Aorta (tissue), 5 donors: ENCODE measurements around the gene MGAT4C. TPM values are rescaled to one million over a fixed set of nuclear protein-coding genes. Genes with fewer than 3 reads are reported as not detected.

ENCODE experiments used
- ATAC-seq: fragments of 200-7000 bp; cut with Tn5 transposase; one replicate; pipeline ENCODE4 v1.9.1; 2022; ENCODE audit warnings: moderate library complexity; ENCODE audit not compliant: low FRiP score
- DNase-seq, 2 donors: peaks; one replicate each; pipeline ENCODE4 v3.0.0-alpha.2; 2020
- H3K27ac ChIP-seq, 2 donors: one replicate each; pipeline ENCODE4 v1.5.1; 2013; ENCODE audit warnings: low read length in 2 of 2, mild to moderate bottlenecking in 2 of 2, moderate library complexity in 2 of 2, control low read depth in 1 of 2, inconsistent platforms in 1 of 2, low read depth in 1 of 2
- H3K27me3 ChIP-seq, 2 donors: one replicate each; pipeline ENCODE4 v1.6.1; 2013; ENCODE audit warnings: control low read depth in 1 of 2, low read length in 1 of 2, mild to moderate bottlenecking in 1 of 2, moderate library complexity in 1 of 2; ENCODE audit not compliant: insufficient read depth in 2 of 2, control insufficient read depth in 1 of 2
- H3K36me3 ChIP-seq, 2 donors: one replicate each; pipeline ENCODE4 v1.6.1; 2013; ENCODE audit warnings: control low read depth in 1 of 2, low read length in 1 of 2, mild to moderate bottlenecking in 1 of 2; ENCODE audit not compliant: insufficient read depth in 2 of 2, control insufficient read depth in 1 of 2
- H3K4me1 ChIP-seq, 2 donors: one replicate each; pipeline ENCODE4 v1.6.1; 2013; ENCODE audit warnings: low read length in 2 of 2, control low read depth in 1 of 2, mild to moderate bottlenecking in 1 of 2, moderate library complexity in 1 of 2; ENCODE audit not compliant: insufficient read depth in 2 of 2, control insufficient read depth in 1 of 2
- H3K4me3 ChIP-seq, 2 donors: one replicate each; pipeline ENCODE4 v1.5.1; 2013; ENCODE audit warnings: low read length in 2 of 2, control low read depth in 1 of 2, mild to moderate bottlenecking in 1 of 2
- H3K9me3 ChIP-seq: one replicate; pipeline ENCODE4 v1.6.1; 2013; ENCODE audit warnings: mild to moderate bottlenecking, low read length; ENCODE audit not compliant: control insufficient read depth
- whole genome bisulfite sequencing, 2 donors: extraction: QIAGEN DNeasy Blood & Tissue Kit; methylation state at CpG; one replicate each; pipeline ENCODE4 v1.1.7; 2013; 5-methylcytosine and 5-hydroxymethylcytosine counted together
- intact Hi-C, 2 donors: fragments of 100-400 bp; cut with DNase I; formaldehyde crosslinking; loops; one replicate each; pipeline versions ENCODE4 v1.14.2 to v1.15.0; 2022
- polyA plus RNA-seq, 2 donors: library from polyadenylated mRNA; stranded (reverse); fragments of 200-250 nt; gene quantifications; one replicate each; pipeline ENCODE4 v1.2.3, GENCODE V29; 2013
- total RNA-seq, 2 donors: library from RNA; stranded (reverse); fragmentation: NEBNext Ultra II Directional; extraction: Animal tissue kit (Norgen Biotek cat#: 25700); gene quantifications; one replicate each; pipeline ENCODE4 v1.2.1, GENCODE V29; 2021
- donor health status: healthy with polysubstance abuse.
- donor health status: Bipolar disorder and iron deficiency.
- donor health status: DM: no; HTN: no; CAD: no.
- donor health status: DM: no; HTN: no; CAD: no.
- donor health status: DM: yes; HTN: yes; CAD: no.

MGAT4C gene
- total and polyA plus RNA-seq, 4 donors: 0.03 to 1.0 (median 0.68) TPM; not detected in 1

DNA sequence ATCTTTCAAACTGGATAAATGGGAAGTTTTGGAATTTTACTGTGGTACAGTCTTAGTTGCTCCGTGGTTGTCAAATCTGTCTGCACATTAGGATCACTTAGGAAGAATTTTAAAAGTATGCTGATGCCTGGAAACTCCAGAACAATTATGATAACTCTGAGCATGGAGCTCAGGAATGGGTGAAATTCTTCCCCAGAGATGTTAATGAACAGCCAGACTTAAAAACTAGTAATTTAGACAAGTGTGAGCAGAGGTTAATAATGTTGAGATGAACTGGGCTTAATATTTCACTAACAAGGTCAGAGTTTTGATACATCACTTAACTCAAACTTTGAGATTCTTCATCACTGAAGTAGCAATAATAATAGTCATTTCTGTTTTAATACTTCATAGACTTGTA is 287.6 kb downstream of the MGAT4C start:
- H3K27me3 ChIP-seq: no peaks in the 10 kb centered on the region
- no peaks in the 10 kb centered on the region for H3K36me3 ChIP-seq
- H3K4me1 ChIP-seq: no peaks in the 10 kb centered on the region
- H3K4me3 ChIP-seq: no peak overlapping the region
- no peak overlapping the region for H3K27ac ChIP-seq
- DNase-seq: no peak
- no peaks in the 10 kb centered on the region for H3K9me3 ChIP-seq
- WGBS, 2 donors: 22 to 30% methylated on average over 1 of the region's 1 CpG
- intact Hi-C loops: no loop called here
- no peak for ATAC-seq

GRCh38 chr12:85963326-85963725 is 292.9 kb downstream of the MGAT4C start:
- Histone ChIP-seq H3K36me3 (no peaks in the 10 kb centered on the region), H3K9me3 (no peaks in the 10 kb centered on the region), H3K4me3 (no peak overlapping the region), H3K27me3 (no peaks in the 10 kb centered on the region), H3K27ac (no peak overlapping the region), H3K4me1 (no peaks in the 10 kb centered on the region)
- intact Hi-C loops: no loop called here
- DNase-seq: no peak
- no peak for ATAC-seq

- H3K4me1 ChIP-seq: no peaks in the 10 kb centered on the region
- no peak overlapping the region for H3K27ac ChIP-seq
- DNase-seq (no peak), ATAC-seq (no peak)
- 58 to 67% methylated on average over 2 of the region's 2 CpGs for WGBS, 2 donors
- no peaks in the 10 kb centered on the region for H3K36me3 ChIP-seq
- H3K4me3 ChIP-seq: no peak overlapping the region
- H3K9me3 ChIP-seq: no peaks in the 10 kb centered on the region
- no peaks in the 10 kb centered on the region for H3K27me3 ChIP-seq
- intact Hi-C loops: no loop called here
Observed at GRCh38 chr12:85956081-85956480, 300.1 kb downstream of the MGAT4C start.

- no peaks in the 10 kb centered on the region for H3K36me3 ChIP-seq
- no peak for DNase-seq
- no peak overlapping the region for H3K27ac ChIP-seq
- intact Hi-C loops: no loop called here
- no peaks in the 10 kb centered on the region for H3K4me1 ChIP-seq
- 48 to 64% methylated on average over 1 of the region's 1 CpG for WGBS, 2 donors
- no peaks in the 10 kb centered on the region for H3K27me3 ChIP-seq
- ATAC-seq: no peak
- H3K4me3 ChIP-seq: no peak overlapping the region
- H3K9me3 ChIP-seq: no peaks in the 10 kb centered on the region
Observed at GRCh38 chr12:85955127-85955526, 301.1 kb downstream of the MGAT4C start.

DNA sequence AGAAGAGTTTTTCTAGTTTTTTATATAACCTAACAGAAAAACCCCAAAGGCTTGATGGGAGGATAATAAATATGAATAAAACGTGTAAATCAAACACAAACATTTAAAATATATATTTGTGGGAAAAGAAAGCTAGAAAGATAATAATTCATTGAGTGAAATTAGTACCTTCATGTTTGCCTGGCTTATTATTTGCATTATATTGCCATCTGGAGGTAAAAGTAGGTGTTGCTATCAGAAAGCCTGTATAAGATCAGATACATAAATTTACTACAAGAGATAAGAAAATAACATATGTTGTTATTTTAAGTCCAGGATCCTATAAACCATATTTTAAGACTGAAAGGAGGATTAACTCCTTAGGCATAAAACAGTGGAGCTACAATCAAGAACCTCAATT is 304.4 kb downstream of the MGAT4C start:
- ATAC-seq: no peak
- Histone ChIP-seq H3K36me3 (no peaks in the 10 kb centered on the region), H3K27ac (no peak overlapping the region), H3K27me3 (no peaks in the 10 kb centered on the region), H3K4me3 (no peak overlapping the region), H3K9me3 (no peaks in the 10 kb centered on the region), H3K4me1 (no peaks in the 10 kb centered on the region)
- intact Hi-C loops: no loop called here
- no peak for DNase-seq
- WGBS, 2 donors: 5 to 11% methylated on average over 1 of the region's 1 CpG

- no peak for ATAC-seq
- Histone ChIP-seq H3K27ac (no peak overlapping the region), H3K27me3 (no peaks in the 10 kb centered on the region), H3K36me3 (no peaks in the 10 kb centered on the region), H3K9me3 (no peaks in the 10 kb centered on the region), H3K4me1 (no peaks in the 10 kb centered on the region), H3K4me3 (no peak overlapping the region)
- intact Hi-C loops: no loop called here
- no peak for DNase-seq
- 11% methylated on average over 1 of the region's 1 CpG for WGBS, 2 donors
Observed at GRCh38 chr12:85949253-85949652, 306.9 kb downstream of the MGAT4C start.

- Histone ChIP-seq H3K36me3 (no peaks in the 10 kb centered on the region), H3K4me3 (no peak overlapping the region), H3K27me3 (no peaks in the 10 kb centered on the region), H3K4me1 (no peaks in the 10 kb centered on the region), H3K27ac (no peak overlapping the region), H3K9me3 (no peaks in the 10 kb centered on the region)
- ATAC-seq: no peak
- DNase-seq: no peak
- intact Hi-C loops: no loop called here
- WGBS, 2 donors: 91 to 96% methylated on average over 1 of the region's 1 CpG
Observed at GRCh38 chr12:85948340-85948739, 307.9 kb downstream of the MGAT4C start.

- Histone ChIP-seq H3K36me3 (no peaks in the 10 kb centered on the region), H3K4me3 (no peak overlapping the region), H3K4me1 (no peaks in the 10 kb centered on the region), H3K27me3 (no peaks in the 10 kb centered on the region), H3K9me3 (no peaks in the 10 kb centered on the region), H3K27ac (no peak overlapping the region)
- ATAC-seq (no peak), DNase-seq (peak in 1 of 2 donors; percentile 30)
- WGBS, 2 donors: 89 to 93% methylated on average over 12 of the region's 12 CpGs
- intact Hi-C loops: no loop called here
Observed at GRCh38 chr12:85947286-85947685, 308.9 kb downstream of the MGAT4C start.

- 95 to 96% methylated on average over 5 of the region's 5 CpGs for WGBS, 2 donors
- intact Hi-C loops: no loop called here
- Histone ChIP-seq H3K27ac (no peak overlapping the region), H3K4me3 (no peak overlapping the region), H3K4me1 (no peaks in the 10 kb centered on the region), H3K9me3 (no peaks in the 10 kb centered on the region), H3K36me3 (no peaks in the 10 kb centered on the region), H3K27me3 (no peaks in the 10 kb centered on the region)
- no peak for ATAC-seq
- DNase-seq: no peak
Observed at GRCh38 chr12:85946375-85946774, 309.8 kb downstream of the MGAT4C start.
